Loucy (cell line): ENCODE results near the gene TTF2.

ENCODE experiments used
- H2AFZ ChIP-seq: fragments of 200-600 bp; sonication (generic); 2 replicates; pipeline ENCODE4 v1.6.0; 2016; ENCODE audit warnings: antibody characterized with exemption, mild to moderate bottlenecking, low read length, moderate library complexity
- H3F3A ChIP-seq: fragments of 200-600 bp; 2 replicates; pipeline ENCODE4 v1.6.0; 2016; ENCODE audit warnings: antibody characterized with exemption, low read depth, mild to moderate bottlenecking
- H3K27me3 ChIP-seq: fragments of 200-600 bp; sonication (generic); 2 replicates; pipeline ENCODE4 v1.6.1; 2014; ENCODE audit warnings: low read length, mild to moderate bottlenecking; ENCODE audit not compliant: insufficient read depth, poor library complexity, severe bottlenecking
- H3K36me3 ChIP-seq: fragments of 200-600 bp; sonication (generic); 2 replicates; pipeline ENCODE4 v1.6.1; 2016; ENCODE audit warnings: low read length; ENCODE audit not compliant: insufficient read depth
- H3K4me1 ChIP-seq: fragments of 200-600 bp; sonication (generic); 2 replicates; pipeline ENCODE4 v1.5.1; 2014; ENCODE audit warnings: low read length, mild to moderate bottlenecking; ENCODE audit not compliant: insufficient read depth, poor library complexity, severe bottlenecking
- H3K4me2 ChIP-seq: fragments of 200-600 bp; sonication (generic); 2 replicates; pipeline ENCODE4 v1.6.0; 2014; ENCODE audit warnings: antibody characterized with exemption, low read length, low read depth, mild to moderate bottlenecking; ENCODE audit not compliant: poor library complexity, severe bottlenecking
- H3K4me3 ChIP-seq: fragments of 200-600 bp; sonication (generic); 2 replicates; pipeline ENCODE4 v1.5.1; 2014; ENCODE audit warnings: low read length, mild to moderate bottlenecking, mixed read lengths; ENCODE audit not compliant: poor library complexity, severe bottlenecking
- H3K79me2 ChIP-seq: fragments of 200-600 bp; sonication (generic); 2 replicates; pipeline ENCODE4 v1.6.1; 2014; ENCODE audit warnings: low read length; ENCODE audit not compliant: insufficient read depth
- H3K9ac ChIP-seq: fragments of 200-600 bp; sonication (generic); 2 replicates; pipeline ENCODE4 v1.6.0; 2014; ENCODE audit warnings: mild to moderate bottlenecking, low read depth, low read length, moderate library complexity; ENCODE audit not compliant: poor library complexity, severe bottlenecking
- H3K9me2 ChIP-seq: fragments of 200-600 bp; sonication (generic); replicated peaks from 2 replicates; pipeline ENCODE4 v1.6.1; 2016; ENCODE audit warnings: low read depth, low read length, mixed read lengths
- H3K9me3 ChIP-seq: fragments of 200-600 bp; sonication (generic); 2 replicates; pipeline ENCODE4 v1.6.1; 2014; ENCODE audit warnings: mild to moderate bottlenecking, antibody characterized with exemption, low read length, low read depth; ENCODE audit not compliant: insufficient read depth
- H4K20me1 ChIP-seq: fragments of 200-600 bp; sonication (generic); 2 replicates; pipeline ENCODE4 v1.6.0; 2014; ENCODE audit warnings: antibody characterized with exemption, low read length, mild to moderate bottlenecking; ENCODE audit not compliant: insufficient read depth, poor library complexity, severe bottlenecking
- CTCF ChIP-seq: fragments of 200-600 bp; sonication (generic); conservative IDR thresholded peaks from 2 replicates; pipeline ENCODE4 v1.5.1; 2014; ENCODE audit warnings: mild to moderate bottlenecking, antibody characterized with exemption, low read length
- EZH2phosphoT487 ChIP-seq: fragments of 200-600 bp; IDR thresholded peaks from 2 replicates; pipeline ENCODE4 v1.6.1; 2018; ENCODE audit warnings: antibody characterized with exemption, mild to moderate bottlenecking, moderate library complexity, borderline replicate concordance

Gene TTF2

GRCh38 chr1:117121589-117122329 lies 61.6 kb downstream of the TTF2 start, which contains the start of gene TRIM45:
TSS of gene TRIM45 (minus strand) at chr1:117121749. CDS start at chr1:117121201, 548 bp downstream.
- H3K79me2 ChIP-seq, result no peaks in the 10 kb centered on the region
- H3K4me1 ChIP-seq, result no peaks in the 10 kb centered on the region
- H3K27me3 ChIP-seq, result no peaks in the 10 kb centered on the region
- H3K4me2 ChIP-seq, result peak within 1 kb of the TSS; percentile 76
- peak within 1 kb of the TSS; percentile 99 for H2AFZ ChIP-seq
- H3K9ac ChIP-seq, result peak within 1 kb of the TSS; percentile 74
- no peak for TF ChIP-seq EZH2phosphoT487
- TF ChIP-seq CTCF, result peak; percentile 76
- no peaks in the 10 kb centered on the region for H3K36me3 ChIP-seq
- H3K4me3 ChIP-seq, result peak within 1 kb of the TSS; percentile 87
- H3K9me2 ChIP-seq, result no peaks in the 10 kb centered on the region
- no peaks in the 10 kb centered on the region for H3K9me3 ChIP-seq
- H3F3A ChIP-seq, result no peaks in the 10 kb centered on the region
- H4K20me1 ChIP-seq, result no peaks in the 10 kb centered on the region

- peak overlapping the region; percentile 87 for H3K4me3 ChIP-seq
- peak overlapping the region; percentile 76 for H3K4me2 ChIP-seq
- no peaks in the 10 kb centered on the region for H4K20me1 ChIP-seq
- no peak for TF ChIP-seq EZH2phosphoT487
- TF ChIP-seq CTCF, result no peak
- H3K9ac ChIP-seq, result no peak overlapping the region
- H3K27me3 ChIP-seq, result no peaks in the 10 kb centered on the region
- peak overlapping the region; percentile 99 for H2AFZ ChIP-seq
- H3F3A ChIP-seq, result no peaks in the 10 kb centered on the region
- no peaks in the 10 kb centered on the region for H3K4me1 ChIP-seq
- H3K9me3 ChIP-seq, result no peaks in the 10 kb centered on the region
- no peaks in the 10 kb centered on the region for H3K36me3 ChIP-seq
- H3K9me2 ChIP-seq, result no peaks in the 10 kb centered on the region
- no peaks in the 10 kb centered on the region for H3K79me2 ChIP-seq
Observed at GRCh38 chr1:117122330-117123025, 62.4 kb downstream of the TTF2 start.

GRCh38 chr1:117123274-117123673 lies 63.1 kb downstream of the TTF2 start:
- H3K9me3 ChIP-seq, result no peaks in the 10 kb centered on the region
- no peaks in the 10 kb centered on the region for H4K20me1 ChIP-seq
- no peaks in the 10 kb centered on the region for H3K36me3 ChIP-seq
- no peak overlapping the region for H3K4me3 ChIP-seq
- H3K9me2 ChIP-seq, result no peaks in the 10 kb centered on the region
- no peak overlapping the region for H3K9ac ChIP-seq
- no peaks in the 10 kb centered on the region for H3K27me3 ChIP-seq
- no peak for TF ChIP-seq EZH2phosphoT487
- TF ChIP-seq CTCF, result no peak
- H3K4me2 ChIP-seq, result no peak overlapping the region
- no peaks in the 10 kb centered on the region for H3K4me1 ChIP-seq
- no peak overlapping the region for H2AFZ ChIP-seq
- H3F3A ChIP-seq, result no peaks in the 10 kb centered on the region
- H3K79me2 ChIP-seq, result no peaks in the 10 kb centered on the region
